ENCODE data around the gene KCNH8. TPM values are rescaled to one million over a fixed set of nuclear protein-coding genes. Genes with fewer than 3 reads are reported as not detected.

Gene KCNH8
- total RNA-seq, 2 experiments from 2014 or later, result not detected

- TF ChIP-seq, protein P1, sequence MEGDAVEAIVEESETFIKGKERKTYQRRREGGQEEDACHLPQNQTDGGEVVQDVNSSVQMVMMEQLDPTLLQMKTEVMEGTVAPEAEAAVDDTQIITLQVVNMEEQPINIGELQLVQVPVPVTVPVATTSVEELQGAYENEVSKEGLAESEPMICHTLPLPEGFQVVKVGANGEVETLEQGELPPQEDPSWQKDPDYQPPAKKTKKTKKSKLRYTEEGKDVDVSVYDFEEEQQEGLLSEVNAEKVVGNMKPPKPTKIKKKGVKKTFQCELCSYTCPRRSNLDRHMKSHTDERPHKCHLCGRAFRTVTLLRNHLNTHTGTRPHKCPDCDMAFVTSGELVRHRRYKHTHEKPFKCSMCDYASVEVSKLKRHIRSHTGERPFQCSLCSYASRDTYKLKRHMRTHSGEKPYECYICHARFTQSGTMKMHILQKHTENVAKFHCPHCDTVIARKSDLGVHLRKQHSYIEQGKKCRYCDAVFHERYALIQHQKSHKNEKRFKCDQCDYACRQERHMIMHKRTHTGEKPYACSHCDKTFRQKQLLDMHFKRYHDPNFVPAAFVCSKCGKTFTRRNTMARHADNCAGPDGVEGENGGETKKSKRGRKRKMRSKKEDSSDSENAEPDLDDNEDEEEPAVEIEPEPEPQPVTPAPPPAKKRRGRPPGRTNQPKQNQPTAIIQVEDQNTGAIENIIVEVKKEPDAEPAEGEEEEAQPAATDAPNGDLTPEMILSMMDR (IDR thresholded peaks at IDR 0.05), result no peak
- no peak for ATAC-seq
- CTCF ChIA-PET, result no interaction called here
Measured at GRCh38 chr3:19457449-19457848, 309.1 kb downstream of the KCNH8 start.

DNA sequence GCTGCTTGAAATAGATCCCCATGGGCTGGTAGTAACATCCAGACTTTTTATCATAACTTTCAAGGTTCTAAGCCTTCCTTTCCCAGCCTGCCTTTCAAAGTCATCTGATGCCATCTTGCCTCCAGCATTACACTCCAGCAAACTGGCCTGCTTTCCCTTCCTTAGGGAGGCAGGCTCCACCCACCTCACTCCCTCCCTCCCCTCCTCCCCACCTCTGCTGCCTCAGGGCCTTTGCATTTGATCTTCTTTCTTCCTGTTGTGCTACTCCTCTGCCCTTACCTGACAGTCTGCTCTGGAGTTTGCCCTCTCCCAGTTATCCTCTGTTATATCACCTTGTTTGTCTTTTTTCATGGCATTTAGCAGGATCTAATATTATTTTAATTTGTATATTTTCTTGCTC, 319.5 kb downstream of the KCNH8 start:
- no peaks in the 10 kb centered on the region for H3K27me3 Mint-ChIP-seq
- no peaks in the 10 kb centered on the region for H3K4me1 Mint-ChIP-seq (ENCODE audit: low read depth)
- H3K27ac Mint-ChIP-seq, result no peak overlapping the region
- DNase-seq, result no peak
- H3K4me3 Mint-ChIP-seq, result no peak overlapping the region
- TF ChIP-seq, protein P1 (IDR thresholded peaks at IDR 0.05), result no peak
- CTCF ChIA-PET, result no interaction called here
- peaks cover 2% of the 10 kb centered on the region for H3K9me3 Mint-ChIP-seq
- POLR2A ChIA-PET, result no interaction called here
- H3K36me3 Mint-ChIP-seq (ENCODE audit: low read depth), result no peaks in the 10 kb centered on the region
- intact Hi-C loops (cut with micrococcal nuclease), result no loop called here
- no peak for ATAC-seq

More at GRCh38 chr3:19457449-19457848, 309.1 kb downstream of the KCNH8 start:
- H3K27ac Mint-ChIP-seq, result no peak overlapping the region
- POLR2A ChIA-PET, result no interaction called here
- intact Hi-C loops (cut with micrococcal nuclease), result no loop called here
- DNase-seq, result no peak
- no peak overlapping the region for H3K4me3 Mint-ChIP-seq
- H3K9me3 Mint-ChIP-seq, result peaks cover 1% of the 10 kb centered on the region
- H3K4me1 Mint-ChIP-seq (ENCODE audit: low read depth), result no peaks in the 10 kb centered on the region
- no peaks in the 10 kb centered on the region for H3K27me3 Mint-ChIP-seq
- H3K36me3 Mint-ChIP-seq (ENCODE audit: low read depth), result no peaks in the 10 kb centered on the region

- Mint-ChIP-seq H3K27ac (no peak overlapping the region), H3K4me1 (ENCODE audit: low read depth) (no peaks in the 10 kb centered on the region), H3K36me3 (ENCODE audit: low read depth) (no peaks in the 10 kb centered on the region), H3K27me3 (no peaks in the 10 kb centered on the region), H3K4me3 (no peak overlapping the region), H3K9me3 (peaks cover 2% of the 10 kb centered on the region)
- POLR2A ChIA-PET, result no interaction called here
- no peak for DNase-seq
- TF ChIP-seq, protein P1 (IDR thresholded peaks at IDR 0.05), result no peak
- CTCF ChIA-PET, result no interaction called here
- intact Hi-C loops (cut with micrococcal nuclease), result no loop called here
- no peak for ATAC-seq
Measured at GRCh38 chr3:19471138-19471537, 322.8 kb downstream of the KCNH8 start.

DNA sequence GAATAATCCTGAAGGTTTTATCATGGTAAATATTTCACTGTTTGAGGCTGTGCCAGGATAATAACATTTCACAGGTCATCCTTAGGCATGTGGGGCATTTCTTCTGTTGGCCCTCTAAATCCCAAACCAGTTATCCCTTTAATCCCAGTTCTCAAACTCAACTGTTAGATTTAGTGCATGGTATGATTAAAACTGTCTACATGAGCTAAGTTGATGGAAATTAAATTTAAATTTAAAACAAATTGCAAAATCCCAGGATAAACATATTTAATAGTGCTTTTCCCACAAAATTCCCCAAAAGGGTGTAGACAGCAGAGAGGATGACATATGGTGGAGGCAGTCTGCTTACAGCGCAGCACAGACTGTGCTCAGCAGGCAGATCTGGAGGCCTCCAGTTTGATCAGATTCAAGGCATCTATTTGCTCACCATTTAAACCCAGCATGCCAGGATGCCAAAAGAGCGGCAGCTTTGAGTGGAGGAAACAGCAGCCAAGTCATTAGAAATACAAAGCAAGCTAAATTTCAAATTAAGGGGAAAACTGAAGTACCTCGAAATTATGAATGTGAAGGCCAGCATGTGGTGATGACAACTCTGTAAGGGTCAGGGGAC, 325.8 kb downstream of the KCNH8 start:
- DNase-seq (no peak), ATAC-seq (no peak)
- no peak overlapping the region for H3K27ac Mint-ChIP-seq
- intact Hi-C loops (cut with micrococcal nuclease), result no loop called here
- no peaks in the 10 kb centered on the region for H3K4me1 Mint-ChIP-seq (ENCODE audit: low read depth)
- no peak overlapping the region for H3K4me3 Mint-ChIP-seq
- TF ChIP-seq, protein P1 (IDR thresholded peaks at IDR 0.05), result no peak
- POLR2A ChIA-PET, result no interaction called here
- H3K36me3 Mint-ChIP-seq (ENCODE audit: low read depth), result no peaks in the 10 kb centered on the region
- CTCF ChIA-PET, result no interaction called here
- peaks cover 2% of the 10 kb centered on the region for H3K9me3 Mint-ChIP-seq
- no peaks in the 10 kb centered on the region for H3K27me3 Mint-ChIP-seq

DNA sequence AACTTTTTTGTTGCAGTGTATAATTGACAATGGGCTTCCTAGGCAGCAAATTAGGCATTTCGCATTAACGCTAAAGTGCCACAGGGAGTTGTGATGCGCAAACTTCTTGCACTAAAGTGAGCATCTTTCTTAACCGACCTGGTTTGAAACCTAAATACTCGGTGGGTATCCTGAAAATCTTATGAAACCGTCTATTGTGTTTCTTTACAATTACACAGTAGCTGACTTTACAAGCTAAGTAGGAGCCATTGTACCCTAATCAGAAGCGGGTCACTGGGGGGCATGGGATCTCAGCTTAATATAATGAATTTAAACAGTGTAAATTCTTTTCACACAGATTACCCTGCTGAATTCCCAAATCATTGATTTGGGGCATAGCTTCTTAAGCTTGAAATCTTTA, 328.0 kb downstream of the KCNH8 start:
- peaks cover 2% of the 10 kb centered on the region for H3K9me3 Mint-ChIP-seq
- intact Hi-C loops (cut with micrococcal nuclease), result no loop called here
- no peaks in the 10 kb centered on the region for H3K4me1 Mint-ChIP-seq (ENCODE audit: low read depth)
- ATAC-seq (no peak), DNase-seq (no peak)
- ChIA-PET POLR2A (interaction anchor here (0.8 kb wide), 1 partner anchor 10 kb away, joined by 4 read pairs; no protein-coding TSS in a partner anchor), CTCF (no interaction called here)
- H3K27ac Mint-ChIP-seq, result no peak overlapping the region
- no peak overlapping the region for H3K4me3 Mint-ChIP-seq
- H3K27me3 Mint-ChIP-seq, result no peaks in the 10 kb centered on the region
- TF ChIP-seq, protein P1 (IDR thresholded peaks at IDR 0.05), result no peak
- H3K36me3 Mint-ChIP-seq (ENCODE audit: low read depth), result no peaks in the 10 kb centered on the region
